SKM-1 (cell line): ENCODE data around the gene EML6.
"Not testable (repeated sequence)": the region's sequence is repeated elsewhere in the genome, so short reads cannot be mapped to it uniquely, and the experiment has no call there.

Experiments
- DNase-seq: peaks from one replicate; lab custom pipeline; 2025; ENCODE audit not compliant: unreplicated experiment; lab: John Stamatoyannopoulos, UW

The EML6 gene

DNA sequence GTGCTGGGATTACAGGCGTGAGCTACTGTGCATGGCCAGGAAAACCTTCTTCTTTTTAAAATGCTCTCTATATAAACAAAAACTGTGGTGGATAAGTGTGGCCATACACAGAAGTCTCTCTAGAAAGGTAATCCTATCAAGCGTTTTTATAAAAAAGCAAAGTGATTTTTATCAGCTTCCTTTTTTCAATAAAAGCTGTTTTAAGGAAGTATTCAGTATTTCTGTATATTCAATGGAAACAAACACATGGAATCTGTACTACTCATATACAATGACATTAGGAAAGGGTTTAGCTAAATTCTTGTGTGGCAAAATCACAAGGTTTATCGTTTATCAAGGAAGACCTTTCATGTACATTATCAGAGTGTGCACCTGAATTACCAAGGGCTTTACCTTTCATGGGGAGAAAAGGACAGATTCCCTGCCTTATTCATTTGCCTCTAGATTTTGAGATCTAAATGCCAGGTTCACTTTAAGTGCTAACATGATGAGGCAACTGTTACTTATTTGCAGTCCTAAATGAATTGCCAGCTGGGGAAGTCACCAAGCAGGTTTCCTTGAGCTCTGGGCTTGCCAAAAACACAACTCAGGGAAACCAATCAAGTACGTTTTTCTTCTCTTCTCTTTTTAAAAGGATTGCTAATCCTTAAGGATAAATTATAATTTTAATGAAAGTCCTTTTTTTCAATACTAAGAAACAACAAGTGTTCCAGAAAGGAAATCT, 256.0 kb downstream of the EML6 start:
- no peak for DNase-seq

DNA sequence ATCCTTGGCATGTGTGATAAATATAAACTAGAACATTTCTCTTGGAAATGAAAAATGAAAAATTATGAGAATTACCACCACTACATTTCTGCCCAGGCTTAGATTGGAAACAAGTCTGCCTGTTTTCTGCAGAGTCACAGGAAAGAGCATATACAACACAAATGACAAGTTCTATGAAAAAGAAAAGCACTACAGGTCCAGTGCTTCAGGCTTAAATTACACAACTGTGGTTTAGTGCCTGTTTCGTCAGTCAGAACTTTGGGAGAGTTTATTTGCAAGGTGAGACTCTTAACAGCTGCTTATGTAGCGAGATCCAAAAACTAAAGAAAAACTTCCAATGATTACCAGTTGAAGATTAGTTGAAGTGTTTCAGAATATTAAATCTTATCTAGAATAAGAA, 257.9 kb downstream of the EML6 start:
- DNase-seq: no peak

DNA sequence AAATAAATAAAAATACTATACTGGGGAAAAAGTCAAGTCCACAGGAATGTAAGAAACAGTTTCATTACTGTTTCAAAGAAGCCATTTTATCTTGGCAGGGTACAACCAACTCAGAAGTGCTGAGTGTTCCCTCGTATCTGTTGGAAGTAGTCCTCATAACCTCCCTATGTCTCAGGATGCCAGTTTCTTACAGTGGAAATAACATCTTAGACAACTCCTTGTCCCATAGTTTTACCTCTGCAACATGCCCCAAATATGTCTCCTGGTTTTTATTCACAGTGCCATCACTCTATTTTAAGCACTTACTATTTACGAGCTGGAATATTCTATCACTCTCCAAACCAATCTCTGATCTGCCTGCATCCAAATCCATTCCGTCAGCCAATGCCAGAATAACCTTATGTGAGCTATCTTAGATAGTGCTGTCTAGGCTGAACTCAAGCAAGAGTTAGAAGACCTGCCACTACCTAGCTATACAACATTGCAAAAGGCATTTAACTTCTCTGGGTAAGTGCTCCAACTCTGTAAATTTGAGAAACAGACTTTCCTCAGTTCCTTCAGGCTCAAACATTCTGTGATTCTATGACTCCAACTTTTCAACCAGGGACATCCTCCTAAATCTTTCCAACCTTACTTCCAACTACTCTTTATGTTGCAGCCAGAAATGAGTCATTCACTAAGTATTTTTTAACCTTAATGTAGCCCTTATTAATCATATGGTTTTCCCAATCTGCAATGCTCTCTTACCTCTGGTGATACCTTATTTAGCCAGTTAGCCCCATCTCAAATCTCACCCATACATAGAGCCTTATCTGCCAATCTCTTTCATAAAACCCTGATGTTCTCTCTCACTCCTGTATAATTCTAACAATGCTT, 260.1 kb downstream of the EML6 start:
- DNase-seq: no peak

DNA sequence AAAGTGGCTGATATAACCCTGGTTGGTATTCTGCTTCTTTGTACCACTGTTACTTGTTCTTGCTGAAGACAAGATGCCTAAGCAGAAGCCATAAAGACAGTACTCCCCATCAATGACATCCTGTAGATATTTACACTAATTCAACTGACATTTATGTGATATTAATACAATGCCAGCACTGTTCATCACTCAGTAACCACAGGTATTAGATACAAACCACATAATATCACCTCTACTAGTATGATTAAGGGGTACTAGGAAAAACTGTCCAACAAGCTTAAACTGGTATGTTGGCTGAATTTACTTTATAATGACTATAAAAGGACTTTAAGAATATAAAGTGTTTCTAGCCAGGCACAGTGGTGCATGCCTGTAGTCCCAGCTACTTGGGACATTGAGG, 261.0 kb downstream of the EML6 start:
- DNase-seq: no peak

DNA sequence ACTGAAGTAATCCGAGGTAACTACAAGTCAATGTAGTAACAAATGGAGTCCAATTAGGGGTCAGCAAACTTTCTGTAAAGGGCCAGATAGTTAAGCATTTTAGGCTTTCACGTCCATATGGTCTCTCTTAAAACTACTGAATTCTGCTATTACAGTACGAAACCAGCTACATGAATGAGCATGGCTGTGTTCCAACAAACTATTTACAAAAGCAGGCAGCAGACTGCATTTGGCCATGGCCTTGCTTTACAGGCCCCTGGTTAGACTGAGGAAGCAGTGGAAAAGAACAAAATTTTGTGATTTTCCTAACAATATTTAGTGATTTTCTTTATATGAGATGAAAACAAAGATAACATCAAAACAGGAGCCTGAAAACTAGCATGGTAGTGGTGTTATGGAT, 262.8 kb downstream of the EML6 start:
- no peak for DNase-seq

DNA sequence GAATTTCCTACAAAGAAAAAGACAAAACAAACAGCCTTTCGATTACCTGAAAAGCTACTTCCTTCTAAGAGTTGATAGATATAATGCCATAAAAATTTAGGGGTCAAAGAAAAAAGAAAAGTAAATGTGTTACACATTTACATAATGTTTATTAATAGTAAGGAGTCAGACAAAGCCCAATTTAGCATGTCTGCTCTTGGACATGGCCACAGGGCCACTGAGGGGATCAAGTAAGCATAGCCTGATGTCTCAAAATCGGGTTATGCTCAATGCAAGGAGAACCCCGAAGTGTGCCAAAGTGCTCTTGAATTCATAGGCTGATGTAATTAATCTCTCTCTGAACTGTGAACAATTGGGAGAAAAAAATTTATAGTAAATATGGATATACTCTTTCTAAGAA, 265.1 kb downstream of the EML6 start:
- no peak for DNase-seq

DNA sequence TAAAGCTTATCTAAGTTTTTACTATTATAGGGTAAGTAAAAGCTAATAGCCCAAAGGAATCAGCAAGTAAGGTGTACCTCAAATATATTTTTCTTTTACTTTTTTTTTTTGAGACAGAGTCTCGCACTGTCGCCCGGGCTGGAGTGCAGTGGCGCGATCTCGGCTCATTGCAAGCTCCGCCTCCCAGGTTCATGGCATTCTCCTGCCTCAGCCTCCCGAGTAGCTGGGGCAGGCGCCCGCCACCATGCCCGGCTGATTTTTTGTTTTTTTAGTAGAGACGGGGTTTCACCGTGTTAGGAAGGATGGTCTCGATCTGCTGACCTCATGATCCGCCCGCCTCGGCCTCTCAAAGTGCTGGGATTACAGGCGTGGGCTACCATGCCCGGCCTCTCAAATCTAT, 267.2 kb downstream of the EML6 start:
- not testable (repeated sequence) for DNase-seq

DNA sequence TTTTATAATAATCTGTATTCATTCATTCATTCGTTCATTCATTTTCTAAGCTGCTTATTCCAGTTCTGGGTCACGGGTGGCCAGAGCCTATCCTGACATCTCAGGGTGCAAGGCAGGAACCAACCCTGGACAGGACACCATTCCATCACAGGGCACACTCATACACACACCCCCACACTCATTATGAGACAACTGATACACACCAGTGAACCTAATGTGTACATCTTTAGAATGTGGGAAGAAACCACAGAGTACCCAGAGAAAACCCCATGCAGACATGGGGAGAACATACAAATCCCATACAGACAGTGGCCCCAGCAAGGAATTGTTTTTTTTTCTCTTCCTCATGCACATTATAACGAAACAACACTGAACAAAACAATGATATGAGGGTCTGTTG, 272.1 kb downstream of the EML6 start:
- no peak for DNase-seq

DNA sequence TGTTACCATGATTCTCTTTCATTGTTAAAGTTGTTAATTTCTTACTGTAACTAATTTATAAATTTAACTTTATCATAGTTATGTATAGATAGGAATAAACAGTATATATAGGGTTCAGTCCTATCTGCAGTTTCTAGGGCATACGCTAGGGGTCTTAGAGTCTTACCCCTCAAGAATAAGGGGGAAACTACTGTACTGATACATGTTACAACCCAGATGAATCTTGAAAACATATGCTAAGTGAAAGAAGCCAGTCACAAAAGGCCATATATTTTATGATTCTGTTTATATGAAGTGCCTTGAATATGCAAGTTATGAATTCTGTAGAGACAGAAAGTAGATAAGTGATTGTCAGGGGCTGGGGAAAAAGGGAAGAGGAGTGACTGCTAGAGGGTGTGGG, 274.4 kb downstream of the EML6 start:
- DNase-seq: no peak

DNA sequence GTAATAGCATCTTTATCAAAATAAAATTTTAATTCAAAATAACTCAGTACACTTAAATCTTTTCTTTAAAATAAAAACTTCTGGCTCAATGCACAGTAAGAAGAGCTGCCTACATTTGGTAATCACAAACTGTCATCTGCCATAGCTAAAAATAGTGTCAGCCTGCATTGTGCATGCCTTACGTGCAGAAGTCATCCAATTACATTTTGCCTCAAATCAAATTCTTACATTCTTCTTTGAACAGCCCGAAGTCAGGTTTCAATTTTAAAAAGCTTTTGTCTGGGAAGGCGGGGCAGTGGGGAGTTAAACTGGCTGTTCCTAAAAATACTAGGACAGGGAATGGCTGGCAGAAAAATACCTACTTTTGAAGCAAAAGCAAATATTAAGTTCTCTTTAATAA, 275.7 kb downstream of the EML6 start:
- no peak for DNase-seq

DNA sequence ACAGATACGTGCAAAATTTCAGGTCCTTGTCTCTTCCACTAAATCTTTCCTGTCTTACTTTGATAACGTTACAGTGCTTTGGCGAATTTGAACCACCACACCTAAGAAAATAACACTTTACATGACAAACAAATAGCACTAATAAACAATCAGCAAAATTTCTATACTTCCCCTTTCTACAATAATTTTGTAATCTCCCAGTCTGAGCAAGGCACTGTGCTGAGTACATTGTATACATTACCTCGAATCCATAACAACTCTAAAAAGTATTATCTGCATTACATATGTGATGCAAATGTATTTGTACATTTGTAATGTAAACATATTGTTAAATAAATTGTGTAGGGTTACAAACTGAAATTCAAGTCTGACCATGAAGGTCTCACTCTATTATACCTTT, 276.9 kb downstream of the EML6 start:
- DNase-seq: no peak

DNA sequence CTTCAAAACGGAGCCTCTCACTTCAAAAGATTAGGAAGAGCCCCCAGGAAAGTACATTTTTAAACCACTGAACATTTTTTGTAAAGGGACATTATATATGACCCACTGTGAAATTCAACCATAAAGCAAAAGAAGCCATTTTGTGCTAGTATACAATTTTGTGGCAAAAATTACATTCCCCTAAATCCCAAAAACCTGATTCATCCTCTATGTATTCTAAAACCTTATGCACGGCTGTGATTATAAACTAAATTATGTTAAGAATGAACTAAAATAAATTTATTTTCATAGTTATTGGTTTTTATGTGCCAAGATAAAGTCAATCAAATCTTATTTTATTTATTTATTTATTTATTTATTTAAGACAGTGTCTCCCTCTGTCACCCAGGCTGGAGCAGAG, 278.3 kb downstream of the EML6 start:
- no peak for DNase-seq

DNA sequence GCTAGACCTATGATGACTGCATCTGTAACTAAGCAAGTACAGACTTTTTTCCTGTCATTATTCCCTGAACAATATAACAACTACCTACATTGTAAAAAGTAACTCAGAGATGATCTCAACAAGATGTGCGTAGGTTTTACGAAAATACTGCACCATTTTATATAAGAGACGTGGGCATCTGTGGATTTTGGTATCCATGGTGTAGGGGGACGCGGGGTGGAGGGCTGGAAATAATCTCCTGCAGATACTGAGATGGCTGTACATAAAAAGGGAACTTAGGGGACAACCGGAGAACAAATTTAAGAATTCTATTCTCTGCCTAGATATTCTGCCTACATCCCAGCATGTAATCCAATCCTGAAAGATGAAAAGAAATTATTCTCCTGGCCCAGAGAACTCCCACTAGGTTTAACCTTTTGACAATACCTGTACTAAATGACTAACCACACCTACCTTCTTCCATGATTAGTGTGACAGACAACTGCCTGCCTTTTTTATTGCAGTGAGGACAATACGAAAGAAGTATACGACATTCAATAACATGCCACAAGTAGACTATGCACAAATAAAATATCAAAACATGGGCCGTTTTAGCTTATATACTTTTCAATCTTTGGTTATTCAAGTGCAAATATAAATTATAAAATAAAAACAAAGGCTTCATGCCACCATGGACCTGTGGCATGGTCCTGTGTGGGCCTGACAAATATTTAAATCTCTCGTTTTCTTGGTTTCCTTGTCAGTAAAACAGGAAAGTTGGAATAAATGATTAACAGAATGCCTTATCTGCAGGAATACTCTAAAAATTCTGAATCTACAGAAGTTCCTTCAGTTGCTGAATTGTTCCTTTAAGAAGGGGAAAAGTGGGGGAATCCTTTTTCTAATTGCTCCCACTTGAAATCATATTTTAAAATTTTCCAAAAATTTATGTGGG, 280.5 kb downstream of the EML6 start:
- no peak for DNase-seq

DNA sequence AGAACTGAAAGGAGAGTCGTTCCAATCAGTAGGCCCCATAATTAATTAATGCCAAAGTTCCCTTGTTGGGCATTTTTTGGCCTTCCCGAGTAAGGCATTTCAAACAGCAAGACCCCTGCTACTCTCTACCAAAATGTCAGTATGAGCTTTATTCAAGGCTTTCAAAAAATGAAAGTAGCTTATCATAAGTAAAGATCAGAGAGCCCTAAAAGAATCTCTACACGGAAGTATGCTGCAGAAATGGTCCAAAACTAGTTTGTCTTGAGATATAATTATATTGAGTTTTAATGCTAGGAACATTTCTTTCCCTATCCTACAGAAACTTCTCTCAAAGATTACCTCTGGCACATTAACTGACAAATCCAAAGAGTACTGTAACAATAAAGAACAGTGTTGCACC, 282.8 kb downstream of the EML6 start:
- no peak for DNase-seq

DNA sequence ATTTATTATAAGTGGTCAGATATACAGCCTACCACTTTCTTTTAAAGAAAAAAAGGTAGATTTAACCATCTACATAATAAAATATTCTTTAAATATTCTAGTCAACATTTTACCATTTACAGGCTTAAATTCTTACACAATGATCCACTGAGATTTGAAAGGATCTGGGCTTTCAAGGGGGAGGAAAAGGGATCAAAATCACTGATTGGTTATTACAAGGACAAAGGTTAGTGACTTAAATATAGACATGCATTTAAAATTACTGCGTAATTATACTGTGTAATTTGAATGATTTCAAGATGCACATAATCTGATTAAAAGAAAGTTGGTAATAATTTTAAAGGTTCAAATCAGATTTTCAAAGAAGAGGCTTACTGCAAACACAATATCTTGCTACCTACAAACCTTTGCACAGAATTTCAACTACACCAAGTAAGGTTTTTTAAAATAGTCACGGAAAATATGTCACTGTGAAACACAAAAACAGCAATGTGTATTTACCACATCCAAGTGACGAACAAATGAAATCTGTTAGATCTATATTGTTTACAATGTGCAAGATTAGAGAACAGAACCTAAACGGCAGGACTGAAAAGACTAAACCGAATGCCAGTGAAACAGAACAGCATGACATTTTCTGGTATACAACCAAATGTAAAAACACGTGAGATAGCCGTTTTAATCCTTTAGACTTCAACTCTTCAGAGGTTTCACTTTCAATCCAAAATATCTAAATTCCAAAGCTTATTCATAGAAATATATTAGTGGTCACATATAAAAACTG, 286.0 kb downstream of the EML6 start:
- no peak for DNase-seq

DNA sequence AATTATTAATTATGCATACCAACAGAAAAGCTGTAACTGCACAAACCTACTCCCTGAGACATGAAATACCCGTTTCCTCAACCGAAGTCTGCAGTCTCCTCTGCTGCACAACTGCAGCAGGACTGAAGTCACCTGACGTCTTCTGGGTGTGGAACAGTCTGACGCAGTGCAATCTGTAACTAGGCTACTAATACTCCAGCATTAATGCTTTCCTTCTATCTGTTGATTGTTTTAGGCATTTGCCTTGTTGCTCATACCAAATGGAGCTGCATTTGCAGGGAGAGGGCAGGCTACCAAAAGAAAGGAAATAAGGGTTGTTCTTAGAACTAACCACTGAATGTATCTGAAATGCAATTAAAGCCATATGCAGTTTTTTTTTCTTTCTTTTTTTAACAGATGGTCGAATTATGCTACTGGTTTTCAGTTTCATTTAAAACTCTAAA, 286.7 kb downstream of the EML6 start:
- no peak for DNase-seq

DNA sequence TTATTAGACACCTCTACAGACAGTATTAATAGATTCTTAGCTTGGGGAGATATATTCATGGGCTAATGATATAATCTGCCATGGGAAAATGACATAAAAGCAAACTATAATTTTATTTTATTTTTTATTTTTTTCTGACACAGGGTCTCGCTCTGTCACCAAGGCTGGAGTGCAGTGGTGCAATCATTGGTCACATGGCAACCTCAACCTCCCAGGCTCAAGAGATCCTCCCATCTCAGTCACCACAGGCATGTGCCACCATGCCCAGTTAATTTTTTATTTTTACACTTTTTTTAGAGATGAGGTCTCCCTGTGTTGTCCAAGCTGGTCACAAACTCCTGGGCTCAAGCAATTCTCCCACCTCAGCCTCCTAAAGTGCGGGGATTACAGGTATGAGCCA, 287.5 kb downstream of the EML6 start:
- no peak for DNase-seq

DNA sequence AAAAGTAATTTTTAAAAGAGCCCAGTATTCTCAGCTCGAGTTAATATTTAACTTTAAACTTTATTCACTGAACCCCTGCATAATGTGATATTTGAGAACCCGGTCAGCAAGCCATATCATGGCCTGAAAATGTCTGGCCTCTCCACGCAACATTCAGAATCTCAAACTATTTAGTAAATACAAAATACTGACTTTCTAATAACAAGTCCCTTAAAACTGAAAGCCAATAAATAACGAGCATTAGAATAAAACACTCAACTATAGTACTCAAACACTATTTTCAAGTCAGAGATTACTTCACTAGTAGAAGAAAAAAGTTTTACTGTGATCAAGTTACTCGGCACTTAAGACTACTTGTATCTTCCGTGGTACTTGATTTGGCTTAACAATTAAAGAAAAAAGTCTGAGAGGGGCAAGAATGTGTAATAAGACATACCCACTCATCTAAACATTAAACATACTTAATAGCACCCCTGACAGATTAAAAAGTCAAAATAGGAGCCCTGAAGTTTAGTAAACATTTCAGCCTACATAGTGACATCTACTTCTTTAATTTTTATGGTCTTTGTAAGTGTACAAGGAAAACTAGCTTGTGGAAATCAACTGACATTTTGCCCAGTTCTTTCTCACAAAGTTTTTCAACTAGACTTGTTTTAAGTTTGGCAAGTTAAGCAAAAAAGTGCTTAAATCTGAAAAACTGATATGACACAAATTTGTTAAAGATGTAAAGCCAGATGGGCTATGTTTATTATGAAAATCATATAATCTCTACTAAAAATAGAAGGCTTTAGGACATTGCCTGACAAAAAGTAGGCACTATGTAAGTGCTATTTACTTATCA, 288.6 kb downstream of the EML6 start:
- no peak for DNase-seq

DNA sequence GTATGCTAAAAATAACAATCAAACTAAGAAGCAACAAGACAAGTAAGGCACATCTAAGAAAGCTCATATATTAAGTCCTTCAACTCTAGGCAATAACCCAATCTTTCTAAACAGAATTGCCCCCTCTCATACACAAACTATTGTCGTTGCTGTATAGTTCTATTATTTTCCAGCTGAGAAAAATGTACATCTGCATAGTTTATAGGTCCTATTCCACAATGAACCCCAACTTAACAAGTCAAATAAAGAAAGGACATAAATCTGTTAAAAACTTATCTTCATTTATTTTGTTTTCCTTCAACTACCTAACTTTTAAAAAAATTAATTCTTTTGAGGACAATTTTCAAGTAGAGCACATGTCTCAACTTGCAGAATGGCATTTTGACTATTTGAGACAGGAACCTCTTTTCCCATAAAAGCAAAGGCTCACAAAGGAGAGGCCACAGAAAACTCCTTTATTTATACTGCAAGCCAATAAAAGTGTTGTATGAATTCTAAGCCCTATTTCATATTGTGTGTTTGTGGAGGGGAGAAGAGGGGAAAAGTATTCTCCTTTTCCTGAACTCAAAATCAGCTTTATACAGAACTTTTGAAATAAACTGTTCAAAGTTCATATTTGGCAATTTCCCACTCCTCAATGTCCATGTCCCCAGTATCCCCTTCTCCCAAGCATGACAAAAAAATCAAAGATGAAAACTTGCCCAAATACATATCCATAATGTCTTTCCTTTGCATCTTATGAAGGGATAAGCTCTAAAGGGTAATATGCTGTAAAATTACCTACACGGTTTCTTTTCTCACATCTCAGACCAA, 289.4 kb downstream of the EML6 start:
- DNase-seq: no peak
